Pancreas (tissue), 10 donors: ENCODE results near the gene STT3A. TPM values are rescaled to one million over a fixed set of nuclear protein-coding genes. Genes with fewer than 3 reads are reported as not detected.

ENCODE experiments used
- ATAC-seq, 4 donors: fragments of 200-7000 bp; cut with Tn5 transposase; one replicate each; pipeline versions ENCODE4 v1.8.0 to v1.9.1; 2020; ENCODE audit warnings: mild to moderate bottlenecking in 4 of 4, moderate library complexity in 4 of 4
- DNase-seq, 6 donors: peaks; one replicate each; pipeline ENCODE4 v3.0.0-alpha.2; 2020
- FAIRE-seq: peaks from 2 replicates; lab custom pipeline; 2012; peaks lifted over from hg19 to GRCh38; lab: Jason Lieb, UNC
- H3K27ac ChIP-seq, 4 donors: fragments of 200-600 bp; sonication (generic); 1 replicate in 3 of 4; 2 replicates in 1 of 4; pipeline versions ENCODE4 v1.5.0 to v1.8.0; 2020
- H3K27me3 ChIP-seq, 4 donors: fragments of 200-600 bp; one replicate each; pipeline ENCODE4 v1.8.0; 2021
- H3K36me3 ChIP-seq, 3 donors: fragments of 200-600 bp; sonication (generic) in 1 of 3; one replicate each; pipeline versions ENCODE4 v1.5.0 to v1.8.0; 2020 to 2021
- H3K4me1 ChIP-seq, 3 donors: fragments of 200-600 bp; one replicate each; pipeline ENCODE4 v1.8.0; 2021
- H3K4me3 ChIP-seq, 4 donors: fragments of 200-600 bp; sonication (generic) in 2 of 4; one replicate each; pipeline versions ENCODE4 v1.5.0 to v1.8.0; 2020 to 2021
- H3K9me3 ChIP-seq, 4 donors: fragments of 200-600 bp; one replicate each; pipeline ENCODE4 v1.8.0; 2021
- WGBS, 2 donors: extraction: QIAGEN DNeasy Blood & Tissue Kit; methylation state at CpG; one replicate each; pipeline ENCODE4 v1.1.7; 2013; 5-methylcytosine and 5-hydroxymethylcytosine counted together
- intact Hi-C, 3 donors: fragments of 100-400 bp; cut with DNase I; formaldehyde crosslinking; loops; one replicate each; pipeline versions ENCODE4 v1.11.1 to v1.14.2; 2022
- polyA plus RNA-seq, 2 donors: library from polyadenylated mRNA; stranded (reverse); fragments of 200-250 nt; gene quantifications; one replicate each; pipeline ENCODE4 v1.2.3, GENCODE V29; 2013
- total RNA-seq, 6 donors: library from RNA; stranded (reverse); fragmentation: NEBNext Ultra II Directional in 4 of 6; extraction: Animal tissue kit (Norgen Biotek cat#: 25700) in 4 of 6; gene quantifications; one replicate each; pipeline versions ENCODE4 v1.2.1 to v1.2.4, GENCODE V29; 2021 to 2023
- TF ChIP-seq, protein P1 (sequence below), 4 donors: fragments of 200-600 bp; sonication (generic) in 3 of 4; IDR thresholded peaks; one replicate each; pipeline versions ENCODE4 v1.5.0 to v1.8.0; 2021; ENCODE audit warnings: antibody characterized with exemption in 4 of 4
- donor health status: healthy with polysubstance abuse.
- donor health status: DM: no; HTN: no; CAD: no; lungs with moderate emphysema.
- donor health status: DM: no; HTN: no; CAD: no.
- donor health status: control.
- donor health status: control.
- donor health status: Bipolar disorder and iron deficiency.
- donor health status: DM: yes; HTN: yes; CAD: no.
- donor health status: DM: no; HTN: no; CAD: no.
- donor health status: DM: no; HTN: no; CAD: no.
- donor health status: DM: yes; HTN: yes; CAD: no.

The STT3A gene
- total and polyA plus RNA-seq, 8 donors = 37.4 to 121 (median 89.4) TPM

- Histone ChIP-seq H3K27me3 (no peaks in the 10 kb centered on the region), H3K27ac (no peak overlapping the region), H3K9me3 (no peaks in the 10 kb centered on the region), H3K4me3 (no peak overlapping the region), H3K36me3 (no peaks in the 10 kb centered on the region), H3K4me1 (peaks cover 0 to 3% (median 0%) of the 10 kb centered on the region in 3 donors)
- FAIRE-seq (no peak), ATAC-seq (no peak), DNase-seq (no peak)
- intact Hi-C loops = no loop called here
- TF ChIP-seq, protein P1, sequence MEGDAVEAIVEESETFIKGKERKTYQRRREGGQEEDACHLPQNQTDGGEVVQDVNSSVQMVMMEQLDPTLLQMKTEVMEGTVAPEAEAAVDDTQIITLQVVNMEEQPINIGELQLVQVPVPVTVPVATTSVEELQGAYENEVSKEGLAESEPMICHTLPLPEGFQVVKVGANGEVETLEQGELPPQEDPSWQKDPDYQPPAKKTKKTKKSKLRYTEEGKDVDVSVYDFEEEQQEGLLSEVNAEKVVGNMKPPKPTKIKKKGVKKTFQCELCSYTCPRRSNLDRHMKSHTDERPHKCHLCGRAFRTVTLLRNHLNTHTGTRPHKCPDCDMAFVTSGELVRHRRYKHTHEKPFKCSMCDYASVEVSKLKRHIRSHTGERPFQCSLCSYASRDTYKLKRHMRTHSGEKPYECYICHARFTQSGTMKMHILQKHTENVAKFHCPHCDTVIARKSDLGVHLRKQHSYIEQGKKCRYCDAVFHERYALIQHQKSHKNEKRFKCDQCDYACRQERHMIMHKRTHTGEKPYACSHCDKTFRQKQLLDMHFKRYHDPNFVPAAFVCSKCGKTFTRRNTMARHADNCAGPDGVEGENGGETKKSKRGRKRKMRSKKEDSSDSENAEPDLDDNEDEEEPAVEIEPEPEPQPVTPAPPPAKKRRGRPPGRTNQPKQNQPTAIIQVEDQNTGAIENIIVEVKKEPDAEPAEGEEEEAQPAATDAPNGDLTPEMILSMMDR (IDR thresholded peaks at IDR 0.05) = no peak
- 57 to 71% methylated on average over 3 of the region's 3 CpGs for WGBS, 2 donors
Measured at GRCh38 chr11:125564357-125564756, 28.3 kb upstream of the STT3A start.

GRCh38 chr11:125566235-125566634, 26.4 kb upstream of the STT3A start:
- H3K4me3 ChIP-seq = no peak overlapping the region
- 92 to 95% methylated on average over 4 of the region's 4 CpGs for whole genome bisulfite sequencing, 2 donors
- intact Hi-C loops = no loop called here
- no peak for DNase-seq
- H3K36me3 ChIP-seq = no peaks in the 10 kb centered on the region
- no peak for ATAC-seq
- TF ChIP-seq, protein P1 (IDR thresholded peaks at IDR 0.05) = no peak
- H3K4me1 ChIP-seq = peaks cover 0 to 16% (median 12%) of the 10 kb centered on the region in 3 donors
- no peaks in the 10 kb centered on the region for H3K27me3 ChIP-seq
- FAIRE-seq = no peak
- H3K9me3 ChIP-seq = no peaks in the 10 kb centered on the region
- H3K27ac ChIP-seq = no peak overlapping the region

DNA sequence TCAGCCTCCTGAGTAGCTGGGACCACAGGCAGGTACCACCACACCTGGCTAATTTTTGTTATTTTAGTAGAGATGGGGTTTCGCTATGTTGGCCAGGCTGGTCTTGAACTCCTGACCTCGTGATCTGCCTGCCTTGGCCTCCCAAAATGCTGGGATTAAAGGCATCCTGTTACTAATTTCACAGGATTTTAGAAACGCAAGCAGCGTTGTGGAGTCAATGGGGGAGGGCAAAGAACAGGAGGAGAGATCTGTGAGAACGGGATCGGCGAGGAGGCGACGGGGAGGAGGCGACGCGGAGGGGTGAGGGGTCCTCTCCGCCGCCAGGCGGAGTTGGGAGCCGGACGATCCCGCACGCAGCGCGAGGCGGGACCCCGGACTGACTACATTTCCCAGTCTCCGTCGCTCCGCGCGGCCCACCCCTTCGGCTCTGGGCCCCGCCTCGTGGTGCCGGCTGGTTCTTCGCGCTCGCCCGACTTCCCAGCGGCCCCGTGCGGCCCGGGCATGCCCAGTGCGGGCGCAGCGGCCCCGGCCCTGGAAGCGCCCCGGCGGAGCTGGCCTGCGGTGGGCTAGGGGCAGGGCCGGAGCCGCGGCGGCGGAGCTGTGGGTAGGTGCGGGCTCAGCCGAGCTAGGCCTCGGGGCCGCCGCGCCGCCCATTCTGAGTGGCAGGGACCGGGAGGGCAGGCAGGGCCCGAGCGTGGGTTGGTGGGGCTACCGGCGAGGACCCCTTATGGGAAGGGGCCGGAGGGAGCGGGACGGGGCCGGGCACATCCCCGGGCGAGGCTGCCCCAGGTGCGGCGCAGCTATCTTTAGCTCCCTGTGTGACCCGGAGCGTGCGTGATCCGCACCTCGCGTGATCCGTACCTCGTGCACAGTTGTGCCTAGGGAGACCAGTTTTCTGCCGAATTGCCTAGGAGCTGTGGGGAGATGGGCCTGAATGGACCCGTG, 23.4 kb upstream of the STT3A start, which contains the start of gene EI24:
Gene EI24 (plus strand): TSS at position 508 of the 945 bp plus-strand sequence. CDS start 3,051 bp downstream, outside the sequence.
- Histone ChIP-seq H3K4me1 (peaks cover 0 to 19% (median 12%) of the 10 kb centered on the region in 3 donors), H3K27ac (peak within 1 kb of the TSS; percentile 71 to 85 (median 79)), H3K4me3 (peak within 1 kb of the TSS; percentile 54 to 98 (median 90)), H3K9me3 (no peaks in the 10 kb centered on the region), H3K36me3 (peaks cover 0 to 3% (median 2%) of the 10 kb centered on the region in 3 donors), H3K27me3 (no peaks in the 10 kb centered on the region)
- ATAC-seq (peak; percentile 98 to 99 (median 98)), DNase-seq (peak; percentile 89 to 96 (median 92)), FAIRE-seq (no peak)
- TF ChIP-seq, protein P1 (IDR thresholded peaks at IDR 0.05) = peak; percentile 44 to 74 (median 56)
- intact Hi-C loops = no loop called here
- 1 to 2% methylated on average over 59 to 83 of the region's 83 CpGs for WGBS, 2 donors

GRCh38 chr11:125569915-125570621, 22.6 kb upstream of the STT3A start:
- intact Hi-C loops = no loop called here
- Histone ChIP-seq H3K4me3 (peak overlapping the region; percentile 54 to 98 (median 90)), H3K27me3 (no peaks in the 10 kb centered on the region), H3K9me3 (no peaks in the 10 kb centered on the region), H3K4me1 (peaks cover 0 to 19% (median 12%) of the 10 kb centered on the region in 3 donors), H3K36me3 (peaks cover 0 to 12% (median 2%) of the 10 kb centered on the region in 3 donors), H3K27ac (peak overlapping the region; percentile 71 to 85 (median 79))
- no peak for FAIRE-seq
- peak; percentile 32 to 47 (median 42) for ATAC-seq
- WGBS, 2 donors = 1 to 2% methylated on average over 9 of the region's 9 CpGs
- DNase-seq = peak in 4 of 6 donors; percentile 43 to 66 (median 62)
- TF ChIP-seq, protein P1 (IDR thresholded peaks at IDR 0.05) = no peak
